GM19240 (cell line): ENCODE measurements around the gene ZBTB12.
"Not testable (repeated sequence)": the region's sequence is repeated elsewhere in the genome, so short reads cannot be mapped to it uniquely, and the experiment has no call there.

Experiments
- DNase-seq: peaks from one replicate; pipeline ENCODE4 v3.0.0; 2011; ENCODE audit warnings: low spot score; ENCODE audit not compliant: insufficient read length

ZBTB12 gene

DNA sequence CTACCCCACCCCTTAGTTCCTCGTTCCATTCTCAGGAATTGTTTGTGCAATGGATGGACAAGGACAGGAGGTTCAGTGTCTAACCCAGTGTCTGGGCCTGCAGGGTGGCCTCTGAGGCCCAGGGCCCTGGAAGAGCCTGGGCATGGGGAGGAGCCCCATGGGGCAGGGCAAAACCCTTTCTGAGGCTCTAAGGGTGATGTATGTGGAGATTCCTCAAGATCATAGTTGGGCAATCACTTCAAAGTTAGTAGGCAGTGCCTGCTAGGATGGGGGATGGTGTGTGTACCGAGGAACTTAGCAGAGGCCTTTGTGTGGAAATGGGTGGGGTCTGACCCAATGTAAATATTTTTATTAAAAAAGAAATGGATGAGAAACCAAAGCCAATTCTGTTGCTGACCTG, 18.9 kb upstream of the ZBTB12 start:
- no peak for DNase-seq

DNA sequence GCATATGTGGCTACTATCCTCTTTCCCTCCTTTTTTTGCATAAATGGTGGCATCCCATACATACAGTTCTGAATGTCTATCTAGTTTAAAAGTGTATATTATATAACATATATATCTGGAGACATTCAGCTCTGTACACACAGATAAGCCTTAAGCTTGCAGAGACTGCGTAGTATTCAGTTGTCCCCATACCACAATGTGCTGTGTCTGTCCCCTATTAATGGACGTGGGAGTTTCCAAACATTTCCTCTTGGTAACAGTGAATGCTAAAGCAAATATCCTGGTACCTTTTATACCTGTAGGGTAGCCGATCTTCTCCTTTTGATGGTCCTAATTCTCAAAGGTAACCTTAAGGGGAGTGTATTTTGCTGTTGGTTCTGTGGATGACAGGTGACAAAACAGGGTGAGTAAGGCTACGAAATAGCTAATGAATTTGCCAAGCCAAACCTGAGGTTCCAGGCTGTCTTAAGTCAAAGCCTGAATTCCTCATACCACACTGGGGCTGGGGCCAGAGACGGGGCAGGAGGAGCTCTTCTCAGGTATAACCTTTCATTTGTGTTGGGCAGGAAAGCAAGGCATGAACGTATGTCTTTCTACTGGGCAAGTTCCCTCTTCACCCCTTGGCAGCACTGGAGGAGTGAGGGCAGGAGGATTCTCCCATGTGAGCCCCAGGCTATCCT, 17.9 kb upstream of the ZBTB12 start:
- no peak for DNase-seq

DNA sequence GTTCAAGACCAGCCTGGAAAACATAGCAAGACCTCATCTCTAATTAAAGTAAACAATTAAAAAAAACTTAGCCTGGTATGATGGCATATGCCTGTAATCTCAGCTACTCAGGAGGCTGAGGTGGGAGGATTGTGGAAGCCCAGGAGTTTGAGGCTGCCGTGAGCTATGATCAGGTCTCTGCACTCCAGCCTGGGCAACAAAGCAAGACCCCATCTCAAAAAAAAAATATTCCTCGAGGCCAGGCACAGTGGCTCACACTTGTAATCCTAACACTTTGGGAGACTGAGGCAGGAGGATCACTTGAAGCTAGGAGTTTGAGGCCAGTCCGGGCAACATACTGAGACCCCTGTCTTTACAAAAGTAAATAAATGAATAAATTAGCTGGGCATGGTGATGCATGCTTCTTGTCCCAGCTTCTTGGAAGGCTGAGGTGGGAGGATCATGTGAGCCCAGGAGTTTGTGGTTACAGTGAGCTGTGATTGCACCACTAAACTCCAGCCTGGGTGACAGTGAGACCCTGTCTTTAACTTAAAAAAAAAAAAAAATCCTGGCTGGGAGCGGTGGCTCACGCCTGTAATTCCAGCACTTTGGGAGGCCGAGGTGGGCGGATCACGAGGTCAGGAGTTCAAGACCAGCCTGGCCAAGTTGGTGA, 16.3 kb upstream of the ZBTB12 start:
- DNase-seq, result no peak

DNA sequence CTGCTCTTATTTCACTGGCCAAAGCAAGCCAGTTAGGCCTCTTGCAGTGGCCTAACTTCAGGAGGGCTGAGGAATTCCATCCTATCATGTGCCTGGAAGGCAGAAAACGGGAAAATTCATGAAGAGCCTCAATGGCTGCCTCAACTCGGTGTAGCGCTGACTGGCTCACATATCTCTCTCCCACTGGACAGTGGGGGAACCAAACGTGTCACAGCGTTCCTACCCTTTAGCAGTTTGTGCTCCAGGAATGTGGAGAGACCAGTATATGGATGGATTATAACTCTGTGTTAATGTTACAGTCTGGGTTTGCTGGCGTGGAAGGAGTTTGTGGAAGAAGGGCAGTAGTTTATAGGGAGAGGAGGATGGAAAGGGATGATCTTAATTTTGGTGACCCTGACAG, 13.9 kb upstream of the ZBTB12 start:
- DNase-seq, result no peak

DNA sequence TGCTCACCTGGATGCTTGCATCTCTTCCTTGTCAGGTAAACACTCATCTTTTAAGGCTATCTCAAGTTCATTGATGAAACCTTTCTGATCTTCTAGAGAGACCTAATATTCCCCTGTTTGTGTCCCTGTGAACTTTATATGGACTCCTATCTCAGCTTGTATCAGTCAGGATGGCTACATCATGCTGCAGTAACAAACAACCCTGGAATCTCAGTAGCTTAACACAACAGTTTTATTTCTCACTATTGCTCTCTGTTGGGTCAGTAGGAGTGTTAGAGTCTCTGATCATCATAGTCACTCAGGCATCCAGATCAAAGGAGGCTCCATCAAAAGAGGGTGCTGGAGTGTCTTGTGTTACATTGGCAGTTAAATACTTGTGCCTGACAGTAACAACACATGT, 13.5 kb upstream of the ZBTB12 start:
- DNase-seq, result no peak

DNA sequence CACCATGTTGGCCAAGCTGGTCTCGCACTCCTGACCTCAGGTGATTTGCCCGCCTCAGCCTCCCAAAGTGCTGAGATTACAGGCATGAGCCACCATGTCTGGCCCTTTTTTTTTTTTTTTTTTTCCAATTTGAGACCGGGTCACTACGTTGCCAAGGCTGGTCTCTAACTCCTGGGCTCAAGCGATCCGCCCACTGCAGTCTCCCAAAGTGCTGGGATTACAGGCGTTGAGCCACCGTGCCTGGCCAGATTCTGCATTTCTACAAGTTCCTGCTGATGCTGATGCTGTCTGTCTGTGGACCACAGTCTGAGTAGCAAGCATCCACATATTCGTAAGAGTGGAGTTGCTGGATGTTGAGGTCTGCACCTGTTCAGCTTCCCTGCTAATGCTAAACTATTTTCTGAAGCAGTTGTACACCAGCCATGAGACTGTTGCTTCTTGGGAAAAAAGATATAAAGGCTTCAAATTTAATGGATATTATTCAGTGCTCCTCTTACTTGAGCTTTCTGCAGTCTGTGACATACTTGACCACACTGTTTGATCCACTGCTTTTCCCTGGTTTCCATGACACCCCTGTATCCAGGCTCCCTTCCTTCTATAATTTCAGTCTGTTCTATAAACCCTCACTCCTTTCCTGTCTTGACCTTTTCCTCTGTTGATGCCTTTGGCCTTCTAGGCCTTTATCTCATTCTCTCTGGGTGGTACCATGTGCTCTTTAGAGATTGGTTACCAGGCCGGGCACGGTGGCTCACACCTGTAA, 10.1 kb upstream of the ZBTB12 start:
- DNase-seq, result no peak

DNA sequence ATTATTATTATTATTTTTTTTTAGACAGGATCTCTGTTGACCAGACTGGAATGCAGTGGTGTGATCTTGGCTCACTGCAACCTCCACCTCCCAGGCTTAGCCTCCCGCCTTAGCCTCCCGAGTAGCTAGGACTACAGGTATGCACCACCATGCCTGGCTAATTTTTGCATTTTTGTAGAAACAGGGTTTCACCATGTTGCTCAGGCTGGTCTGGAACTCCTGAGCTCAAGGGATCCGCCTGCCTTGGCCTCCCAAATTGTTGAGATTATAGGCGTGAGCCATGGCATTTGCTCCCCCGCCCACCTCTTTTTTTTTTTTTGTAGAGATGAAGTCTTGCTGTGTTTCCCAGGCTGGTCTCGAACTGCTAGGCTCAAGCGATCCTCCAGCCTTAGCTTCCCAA, 7.4 kb upstream of the ZBTB12 start:
- not testable (repeated sequence) for DNase-seq

DNA sequence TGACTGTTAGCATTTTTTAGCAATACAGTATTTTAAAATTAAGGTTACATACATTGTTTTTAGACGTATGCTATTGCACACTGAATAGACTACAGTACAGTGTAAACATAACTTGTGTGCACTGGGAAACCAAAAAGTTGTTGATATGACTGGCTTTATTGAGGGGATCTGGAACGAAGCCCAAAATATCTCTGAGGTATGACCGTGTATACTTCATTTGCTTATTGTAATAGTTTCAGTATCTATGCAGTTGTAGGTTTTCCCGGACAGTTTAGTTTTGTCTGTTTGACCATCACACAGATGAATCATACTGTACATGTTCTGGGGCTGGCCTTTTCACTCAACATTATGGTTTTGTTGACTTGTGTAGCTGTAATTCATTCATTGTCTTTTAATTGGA, 6.9 kb upstream of the ZBTB12 start:
- peak; percentile 51 for DNase-seq

DNA sequence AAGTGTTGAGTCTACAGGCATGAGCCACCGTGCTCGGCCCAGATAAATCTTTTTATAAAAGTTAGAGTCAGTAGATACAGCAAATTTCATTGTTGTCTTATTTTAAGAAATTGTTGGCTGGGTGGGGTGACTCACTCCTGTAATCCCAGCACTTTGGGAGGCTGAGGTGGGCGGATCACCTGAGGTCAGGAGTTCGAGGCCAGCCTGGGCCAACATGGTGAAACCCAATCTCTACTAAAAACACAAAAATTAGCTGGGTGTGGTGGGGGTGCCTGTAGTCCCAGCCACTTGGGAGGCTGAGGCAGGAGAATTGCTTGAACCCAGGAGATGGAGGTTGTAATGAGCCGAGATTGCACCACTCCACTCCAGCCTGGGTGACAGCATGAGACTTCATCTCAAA, 6.4 kb upstream of the ZBTB12 start:
- DNase-seq, result not testable (repeated sequence)

DNA sequence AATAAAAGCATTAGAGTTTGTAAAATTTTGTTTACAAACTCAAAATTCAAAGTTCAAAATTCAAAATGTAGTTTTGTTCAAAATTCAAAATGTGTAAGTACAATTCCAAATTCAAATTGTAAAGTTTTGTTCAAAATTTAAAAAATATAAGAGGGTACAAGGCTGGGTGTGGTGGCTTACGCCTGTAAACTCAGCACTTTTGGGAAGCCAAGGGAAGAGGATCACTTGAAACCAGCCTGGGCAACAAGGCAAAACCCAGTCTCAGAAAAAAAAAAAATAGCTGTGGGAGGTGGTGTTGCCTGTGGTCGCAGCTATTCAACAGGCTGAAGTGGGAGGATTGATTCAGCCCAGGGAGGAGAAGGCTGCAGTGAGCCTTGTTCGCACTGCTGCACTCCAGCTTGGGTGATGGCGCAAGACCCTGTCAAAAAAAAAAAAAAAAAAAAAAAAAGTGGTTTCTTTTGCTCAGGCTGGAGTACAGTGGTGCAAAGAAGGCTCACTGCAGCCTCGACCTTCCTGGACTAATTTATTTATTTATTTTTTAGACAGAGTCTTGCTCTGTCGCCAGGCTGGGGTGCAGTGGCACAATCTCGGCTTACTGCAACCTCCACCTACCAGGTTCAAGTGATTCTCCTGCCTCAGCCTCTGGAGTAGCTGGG, 5.4 kb upstream of the ZBTB12 start:
- no peak for DNase-seq

DNA sequence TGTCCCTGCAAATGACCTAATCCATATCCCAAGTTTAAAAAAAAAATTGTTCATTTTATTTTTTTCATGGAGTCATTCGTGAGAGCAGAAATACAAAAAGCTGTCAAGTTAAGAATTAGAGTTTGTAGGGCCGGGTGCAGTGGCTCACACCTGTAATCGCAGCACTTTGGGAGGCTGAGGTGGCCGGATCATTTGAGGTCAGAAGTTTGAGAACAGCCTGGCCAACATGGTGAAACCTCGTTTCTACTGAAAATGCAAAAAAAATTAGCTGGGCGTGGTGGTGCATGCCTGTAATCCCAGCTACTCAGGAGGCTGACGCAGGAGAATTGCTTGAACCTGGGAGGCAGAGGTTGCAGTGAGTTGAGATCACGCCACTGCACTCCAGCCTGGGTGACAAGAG, 4.8 kb upstream of the ZBTB12 start:
- not testable (repeated sequence) for DNase-seq

DNA sequence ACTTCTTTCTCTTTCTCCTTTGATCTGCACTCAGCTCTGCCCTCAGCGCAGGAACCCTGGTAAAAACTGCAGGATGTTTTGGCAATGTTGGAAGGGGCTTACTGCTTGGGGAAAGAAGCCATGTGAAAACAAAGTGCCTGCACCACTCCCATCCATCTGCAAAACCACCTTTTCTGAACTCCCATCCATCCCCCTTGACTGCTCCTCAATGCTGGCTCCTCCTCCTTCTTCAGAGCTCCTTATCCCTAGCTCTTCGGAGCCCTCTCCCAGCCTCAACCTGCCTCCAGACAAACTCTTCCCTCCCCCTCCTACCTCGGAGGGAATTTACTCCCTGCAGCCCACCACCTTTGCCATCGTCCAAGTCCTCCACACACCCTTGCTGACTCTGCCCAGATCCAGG, 4.2 kb upstream of the ZBTB12 start:
- DNase-seq, result no peak

DNA sequence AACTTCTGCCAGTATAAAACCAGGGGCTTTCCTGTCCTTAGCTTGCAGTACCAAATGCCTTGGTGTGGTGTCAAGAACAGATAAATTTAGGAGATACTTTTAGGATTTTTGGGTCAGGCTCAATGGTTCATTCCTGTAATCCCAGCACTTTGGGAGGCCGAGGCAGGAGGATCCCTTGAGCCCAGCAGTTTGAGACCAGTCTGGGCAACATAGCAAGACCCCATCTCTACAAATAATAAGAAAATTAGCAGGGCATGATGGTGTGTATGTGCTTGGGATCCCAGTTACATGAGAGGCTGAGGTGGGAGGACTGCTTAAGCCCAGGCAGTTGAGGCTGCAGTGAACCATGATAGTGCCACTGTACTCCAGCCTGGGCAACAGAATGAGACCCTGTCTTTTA, 3.2 kb upstream of the ZBTB12 start:
- DNase-seq, result no peak

DNA sequence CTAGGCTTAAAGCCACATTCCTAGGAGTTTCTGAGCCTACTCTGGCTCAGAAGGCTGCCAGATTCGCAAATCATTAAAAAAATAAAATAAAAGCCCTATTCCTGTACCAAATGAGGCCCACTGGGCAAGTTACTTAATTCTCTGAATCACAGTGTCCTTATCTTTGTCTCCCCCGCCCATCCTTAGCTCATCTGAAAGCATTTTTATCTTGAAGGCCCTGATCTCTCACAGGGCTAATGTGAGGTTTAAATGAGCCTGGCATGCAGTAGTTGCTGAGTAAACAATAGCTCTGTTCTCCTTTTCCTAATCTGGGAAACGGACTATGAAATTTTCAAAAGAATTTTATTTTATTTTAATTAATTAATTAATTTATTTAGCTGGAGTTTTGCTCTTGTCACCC, 2.1 kb upstream of the ZBTB12 start:
- DNase-seq, result no peak

DNA sequence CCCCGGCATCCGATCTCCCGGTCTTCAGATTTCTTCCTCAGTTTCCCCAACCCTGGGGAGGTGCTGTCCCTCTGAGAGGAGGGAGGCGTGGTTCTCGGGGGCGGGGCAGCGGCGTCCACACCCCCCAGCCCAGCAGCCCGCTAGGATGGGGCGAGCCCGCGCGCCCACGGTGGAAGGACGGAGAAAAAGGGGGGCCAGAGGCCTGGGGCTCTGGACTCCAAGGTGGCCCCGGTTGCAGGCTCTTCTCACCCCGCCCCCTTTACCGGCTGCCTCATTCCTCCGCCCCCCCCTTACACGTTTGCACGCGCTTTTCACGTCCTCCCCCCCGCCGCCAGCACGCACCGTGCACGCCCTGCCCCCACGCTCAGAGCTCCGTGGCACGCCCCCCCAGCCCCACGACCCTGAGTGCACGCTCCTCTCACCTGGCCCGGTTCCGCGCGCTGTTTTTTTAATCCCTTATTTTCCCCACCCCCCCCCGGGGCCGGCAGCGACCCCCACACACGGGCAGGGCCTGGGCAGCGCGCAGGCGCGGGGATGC, 402 bp downstream of the ZBTB12 start:
- peak; percentile 48 for DNase-seq

DNA sequence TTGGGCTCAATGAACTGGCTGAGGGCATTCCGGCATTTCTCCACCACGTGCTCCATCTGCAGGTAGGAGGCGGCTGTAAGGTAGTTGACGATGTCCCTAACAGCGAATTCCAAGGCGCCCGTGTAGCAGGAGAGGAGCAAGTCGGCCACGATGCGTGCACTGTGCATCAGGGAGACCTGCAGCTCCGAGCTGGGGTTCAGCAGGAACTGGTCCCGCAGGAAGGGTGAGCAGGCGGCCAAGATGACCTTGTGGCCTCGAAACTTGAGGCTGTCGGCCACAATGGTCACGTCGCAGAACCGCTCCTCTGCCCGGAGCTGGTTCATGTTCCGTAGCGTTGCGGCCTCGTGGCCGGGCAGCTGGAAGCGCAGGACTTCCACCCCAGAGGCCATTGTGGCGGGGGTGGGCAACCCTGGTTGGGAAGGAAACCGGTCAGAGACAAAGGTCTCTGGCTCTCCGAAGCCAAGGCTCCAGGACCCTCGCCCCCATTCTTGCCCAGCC, 920 bp downstream of the ZBTB12 start:
- DNase-seq, result no peak

DNA sequence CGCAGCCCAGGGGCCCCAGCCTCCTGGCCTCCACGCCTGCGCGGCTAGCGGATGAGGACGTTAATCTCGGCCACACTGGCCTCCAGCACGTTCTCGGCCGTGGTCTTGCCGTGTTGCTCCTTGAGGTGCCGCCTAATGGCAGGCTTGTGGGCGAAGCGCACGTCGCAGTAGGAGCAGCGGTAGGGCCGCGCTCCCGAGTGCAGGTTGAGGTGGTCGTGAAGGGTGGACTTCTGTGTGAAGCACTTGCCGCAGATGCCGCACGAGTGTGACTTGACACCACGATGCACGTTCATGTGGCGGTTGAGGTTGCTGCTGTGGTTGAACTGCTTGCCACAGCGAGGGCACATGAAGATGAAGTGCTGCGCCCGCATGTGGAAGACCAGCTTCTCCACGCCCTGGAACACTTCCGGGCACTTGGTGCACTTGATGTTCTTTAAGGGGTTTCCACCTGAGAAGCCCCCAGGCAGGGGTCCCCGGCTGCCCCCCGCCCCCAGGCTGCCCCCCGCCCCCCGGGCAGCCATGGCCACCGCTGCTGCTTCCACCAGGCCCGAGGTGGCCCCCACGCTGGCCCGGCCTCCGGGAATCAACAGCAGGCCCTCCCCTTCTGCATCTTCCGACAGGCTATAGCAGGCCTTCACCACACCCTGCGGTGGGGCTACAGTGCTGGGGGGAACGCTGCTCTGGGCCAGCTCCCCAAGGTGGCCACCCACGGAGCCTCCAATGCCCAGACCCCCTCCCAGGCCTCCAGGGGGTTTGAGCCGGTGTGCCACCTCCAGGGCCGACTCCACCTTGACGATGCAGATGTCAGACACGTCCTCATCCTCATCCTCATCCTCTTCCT, 1.8 kb downstream of the ZBTB12 start:
- DNase-seq, result no peak

DNA sequence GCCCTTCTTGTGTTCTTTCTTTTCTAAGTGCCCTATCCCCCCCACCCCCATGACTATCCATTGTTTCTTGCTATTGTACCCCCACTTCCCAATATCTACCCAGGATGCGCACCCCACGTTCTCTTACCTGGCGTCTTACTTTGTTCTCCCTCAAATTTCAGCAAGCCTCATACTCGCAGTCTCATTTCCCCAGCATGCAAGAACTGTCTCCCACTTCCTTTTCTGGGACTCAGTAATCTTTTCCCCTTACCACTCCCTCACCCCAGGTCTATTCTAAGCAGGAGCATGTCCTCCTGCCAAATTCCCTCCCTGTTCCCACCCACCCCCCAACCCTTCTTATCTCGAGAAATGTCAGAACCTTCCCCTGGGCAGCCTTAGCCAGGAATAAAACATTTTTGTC, 2.7 kb downstream of the ZBTB12 start:
- no peak for DNase-seq

DNA sequence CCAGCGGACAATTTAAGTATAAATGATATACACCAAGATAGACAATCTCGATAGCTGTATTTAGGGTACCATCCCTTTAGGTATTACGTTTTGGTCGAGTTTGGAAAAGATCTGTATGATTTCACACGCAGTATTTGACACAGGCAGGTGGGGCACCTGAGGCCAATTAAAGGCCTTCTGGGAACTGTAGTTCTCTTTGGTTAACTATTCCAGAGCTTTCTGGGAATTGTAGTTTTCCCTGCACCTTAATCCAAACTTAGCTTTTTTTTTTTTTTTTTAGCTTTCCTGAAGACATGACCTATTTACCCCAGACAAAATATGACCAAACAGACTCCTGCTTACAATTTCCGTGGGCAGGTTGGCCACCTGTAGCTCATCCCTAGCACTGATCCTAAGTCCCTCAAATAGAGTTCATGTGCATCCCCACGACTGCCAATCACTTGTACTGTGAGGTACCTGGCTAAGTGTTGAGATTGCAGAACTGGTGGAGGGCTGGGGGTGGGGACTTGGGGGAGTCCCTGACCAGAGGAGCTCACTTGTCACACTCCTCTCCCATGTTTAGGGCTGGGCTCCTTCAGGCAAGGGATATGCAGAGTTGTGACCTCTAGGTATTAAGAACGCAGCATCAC, 3.4 kb downstream of the ZBTB12 start:
- no peak for DNase-seq
